OCI-LY3 (cell line): ENCODE data around the gene SLC13A5.

Source experiments
- CTCF ChIP-seq: fragments of 200-600, 300-600 bp; sonication (generic); IDR thresholded peaks from 2 replicates; pipeline ENCODE4 v1.5.1; 2014; ENCODE audit warnings: antibody characterized with exemption, low read length, low read depth
- EZH2phosphoT487 ChIP-seq: fragments of 200-600 bp; shearing (Covaris generic); IDR thresholded peaks from 2 replicates; pipeline ENCODE4 v1.6.1; 2018; ENCODE audit warnings: antibody characterized with exemption, mixed run types, low read depth

- TF ChIP-seq CTCF = no peak
- no peak for TF ChIP-seq EZH2phosphoT487
Observed at GRCh38 chr17:6688944-6689343, 24.2 kb downstream of the SLC13A5 start.
